Esophagus squamous epithelium (tissue), 4 donors: ENCODE data around the gene MVB12B.

Experiments used
- POLR2A ChIP-seq, 4 donors: fragments of 450-650 bp; IDR thresholded peaks; one replicate each; pipeline ENCODE4 v1.6.1; 2017; ENCODE audit warnings: antibody characterized with exemption in 4 of 4, mild to moderate bottlenecking in 4 of 4, moderate library complexity in 3 of 4
- TF ChIP-seq, protein P1 (sequence below), 6 experiments: fragments of 450-650 bp in 4 of 6; fragments of 200-600 bp in 2 of 6; sonication (generic) in 2 of 6; IDR thresholded peaks; one replicate each; pipeline ENCODE4 v1.5.1; 2016 to 2019; ENCODE audit warnings: antibody characterized with exemption in 6 of 6, mild to moderate bottlenecking in 4 of 6, moderate library complexity in 4 of 6

DNA sequence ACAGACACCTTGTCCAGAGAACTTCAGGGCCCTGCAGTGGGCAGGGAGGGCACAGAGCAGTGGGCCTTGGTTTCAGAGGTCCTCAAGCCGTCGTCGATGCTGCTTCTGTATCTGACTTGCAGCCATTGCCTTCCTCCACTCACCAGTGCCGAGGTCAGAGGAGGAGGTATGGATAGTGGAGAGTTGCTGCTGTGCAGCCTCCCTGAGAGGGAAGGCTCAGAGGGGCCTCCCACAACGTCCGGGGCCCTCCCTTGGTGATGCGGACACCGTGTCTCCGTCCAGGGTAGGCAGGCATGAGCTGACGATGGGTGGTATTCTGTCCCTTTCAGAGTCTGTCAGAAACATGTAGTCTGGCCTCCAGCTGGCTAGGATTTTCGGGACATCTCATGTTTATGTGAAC lies 73.9 kb downstream of the MVB12B start:
- TF ChIP-seq, protein P1, sequence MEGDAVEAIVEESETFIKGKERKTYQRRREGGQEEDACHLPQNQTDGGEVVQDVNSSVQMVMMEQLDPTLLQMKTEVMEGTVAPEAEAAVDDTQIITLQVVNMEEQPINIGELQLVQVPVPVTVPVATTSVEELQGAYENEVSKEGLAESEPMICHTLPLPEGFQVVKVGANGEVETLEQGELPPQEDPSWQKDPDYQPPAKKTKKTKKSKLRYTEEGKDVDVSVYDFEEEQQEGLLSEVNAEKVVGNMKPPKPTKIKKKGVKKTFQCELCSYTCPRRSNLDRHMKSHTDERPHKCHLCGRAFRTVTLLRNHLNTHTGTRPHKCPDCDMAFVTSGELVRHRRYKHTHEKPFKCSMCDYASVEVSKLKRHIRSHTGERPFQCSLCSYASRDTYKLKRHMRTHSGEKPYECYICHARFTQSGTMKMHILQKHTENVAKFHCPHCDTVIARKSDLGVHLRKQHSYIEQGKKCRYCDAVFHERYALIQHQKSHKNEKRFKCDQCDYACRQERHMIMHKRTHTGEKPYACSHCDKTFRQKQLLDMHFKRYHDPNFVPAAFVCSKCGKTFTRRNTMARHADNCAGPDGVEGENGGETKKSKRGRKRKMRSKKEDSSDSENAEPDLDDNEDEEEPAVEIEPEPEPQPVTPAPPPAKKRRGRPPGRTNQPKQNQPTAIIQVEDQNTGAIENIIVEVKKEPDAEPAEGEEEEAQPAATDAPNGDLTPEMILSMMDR (IDR thresholded peaks at IDR 0.05): no peak
- no peak for TF ChIP-seq POLR2A (IDR thresholded peaks at IDR 0.05)
